HG03039 (cell line): ENCODE data around the gene CTAGE9.
"Not testable (repeated sequence)": the region's sequence is repeated elsewhere in the genome, so short reads cannot be mapped to it uniquely, and the experiment has no call there.

ENCODE experiments used
- ATAC-seq: cut with Tn5 transposase; IDR thresholded peaks from one replicate; pipeline ENCODE4 v1.9.1; 2021; ENCODE audit warnings: mild to moderate bottlenecking, moderate library complexity; ENCODE audit not compliant: unreplicated experiment

CTAGE9 gene, protein sequence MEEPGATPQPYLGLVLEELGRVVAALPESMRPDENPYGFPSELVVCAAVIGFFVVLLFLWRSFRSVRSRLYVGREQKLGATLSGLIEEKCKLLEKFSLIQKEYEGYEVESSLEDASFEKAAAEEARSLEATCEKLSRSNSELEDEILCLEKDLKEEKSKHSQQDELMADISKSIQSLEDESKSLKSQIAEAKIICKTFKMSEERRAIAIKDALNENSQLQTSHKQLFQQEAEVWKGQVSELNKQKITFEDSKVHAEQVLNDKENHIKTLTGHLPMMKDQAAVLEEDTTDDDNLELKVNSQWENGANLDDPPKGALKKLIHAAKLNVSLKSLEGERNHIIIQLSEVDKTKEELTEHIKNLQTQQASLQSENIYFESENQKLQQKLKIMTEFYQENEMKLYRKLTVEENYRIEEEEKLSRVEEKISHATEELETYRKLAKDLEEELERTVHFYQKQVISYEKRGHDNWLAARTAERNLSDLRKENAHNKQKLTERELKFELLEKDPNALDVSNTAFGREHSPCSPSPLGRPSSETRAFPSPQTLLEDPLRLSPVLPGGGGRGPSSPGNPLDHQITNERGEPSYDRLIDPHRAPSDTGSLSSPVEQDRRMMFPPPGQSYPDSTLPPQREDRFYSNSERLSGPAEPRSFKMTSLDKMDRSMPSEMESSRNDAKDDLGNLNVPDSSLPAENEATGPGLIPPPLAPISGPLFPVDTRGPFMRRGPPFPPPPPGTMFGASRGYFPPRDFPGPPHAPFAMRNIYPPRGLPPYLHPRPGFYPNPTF

DNA sequence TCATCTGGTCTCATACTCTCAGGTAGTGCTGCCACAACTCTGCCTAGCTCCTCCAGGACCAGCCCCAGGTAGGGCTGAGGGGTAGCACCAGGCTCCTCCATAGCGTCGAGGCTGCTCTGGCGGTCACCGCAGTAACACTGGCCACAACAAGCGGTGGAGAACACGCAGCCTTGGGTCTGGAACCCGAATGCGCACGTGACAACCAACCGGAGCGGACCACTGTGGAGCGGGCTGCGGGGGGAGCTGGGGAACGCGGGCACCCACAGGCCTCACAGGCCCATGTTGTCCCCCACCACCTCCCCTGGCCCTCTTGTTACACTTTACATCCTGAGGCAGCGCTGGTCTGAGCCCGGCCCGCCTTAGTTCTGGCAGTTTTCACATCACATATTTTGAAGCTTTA, at the start of gene CTAGE9:
CTAGE9 (minus strand) TSS at position 101 of the 400 bp plus-strand sequence; CDS start at position 101, 0 bp downstream.
- not testable (repeated sequence) for ATAC-seq

DNA sequence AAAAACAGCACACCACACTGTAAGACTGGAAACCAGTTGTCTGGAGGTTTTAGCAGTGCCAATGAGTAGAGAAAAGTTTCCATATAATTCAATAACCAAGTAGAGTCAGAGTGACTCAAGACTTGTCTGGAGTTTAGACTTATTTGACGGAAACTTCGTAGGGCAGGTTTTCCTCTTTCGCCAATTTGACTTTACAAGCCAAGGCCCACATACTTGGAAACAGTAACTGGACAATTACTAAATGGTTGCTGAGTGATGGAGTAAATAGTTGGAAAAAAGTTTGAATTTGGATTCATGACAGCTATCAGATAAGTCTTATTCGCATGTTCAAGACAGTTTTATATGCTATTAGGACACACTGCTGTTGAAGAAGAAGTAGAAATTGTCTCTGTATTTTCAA, 48.1 kb upstream of the CTAGE9 start:
- ATAC-seq: no peak

DNA sequence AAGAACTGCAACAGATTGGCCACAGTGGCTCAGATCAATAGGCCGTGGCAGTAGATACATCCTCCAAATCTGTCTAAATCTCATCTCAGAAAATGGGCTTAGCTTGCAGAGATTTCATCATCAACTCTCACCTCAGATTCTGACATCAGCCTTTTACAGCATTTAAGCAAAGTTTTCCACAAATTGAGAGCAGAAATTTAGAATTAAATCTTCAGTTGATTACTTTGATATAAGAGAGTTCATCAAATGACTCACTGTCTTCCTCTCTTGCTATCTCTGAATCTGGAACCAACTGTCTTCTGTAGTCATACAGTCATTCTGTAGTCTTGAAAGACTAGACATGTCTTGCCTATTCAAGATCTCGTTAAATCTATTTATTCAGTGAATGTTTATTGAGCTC, 45.2 kb upstream of the CTAGE9 start:
- no peak for ATAC-seq

DNA sequence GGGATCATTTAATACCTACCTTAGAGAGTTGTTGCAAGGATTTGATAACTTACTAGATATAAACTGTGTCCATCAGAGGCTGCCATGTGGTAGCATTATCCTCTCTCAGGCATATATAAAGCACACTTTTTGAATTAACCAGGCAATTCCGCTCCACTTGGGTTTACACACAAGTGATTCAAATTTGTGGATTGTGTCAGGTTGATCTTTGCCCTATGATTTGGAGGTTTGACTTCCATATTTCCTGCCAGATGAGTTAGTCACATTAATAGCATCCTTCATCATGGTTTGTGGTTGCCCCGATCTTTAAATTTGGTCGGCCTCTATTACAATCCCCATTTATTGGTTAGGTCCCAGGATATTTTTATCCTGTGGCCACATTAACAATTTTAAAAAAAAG, 44.8 kb upstream of the CTAGE9 start:
- no peak for ATAC-seq

- no peak for ATAC-seq
Observed at GRCh38 chr6:131754715-131755567, 44.1 kb upstream of the CTAGE9 start.

DNA sequence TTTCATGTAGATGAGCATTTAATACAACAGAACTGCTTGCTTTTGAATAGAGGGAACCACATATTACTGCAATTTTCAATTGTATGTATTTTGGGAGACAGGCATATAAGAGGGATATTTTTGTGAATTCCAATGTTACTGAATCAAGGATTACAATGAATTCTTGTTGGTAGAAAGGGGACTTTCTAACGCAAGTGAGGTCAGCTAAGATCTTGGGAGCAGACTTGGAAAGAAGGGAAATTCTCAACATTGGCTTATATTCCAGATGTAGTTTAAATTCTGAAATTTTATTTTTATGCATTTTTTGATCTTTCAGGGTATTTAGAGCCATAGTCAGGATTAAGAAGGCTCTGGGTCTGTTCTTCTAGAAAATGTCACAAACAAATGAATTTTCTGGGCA, 43.3 kb upstream of the CTAGE9 start:
- ATAC-seq: no peak

DNA sequence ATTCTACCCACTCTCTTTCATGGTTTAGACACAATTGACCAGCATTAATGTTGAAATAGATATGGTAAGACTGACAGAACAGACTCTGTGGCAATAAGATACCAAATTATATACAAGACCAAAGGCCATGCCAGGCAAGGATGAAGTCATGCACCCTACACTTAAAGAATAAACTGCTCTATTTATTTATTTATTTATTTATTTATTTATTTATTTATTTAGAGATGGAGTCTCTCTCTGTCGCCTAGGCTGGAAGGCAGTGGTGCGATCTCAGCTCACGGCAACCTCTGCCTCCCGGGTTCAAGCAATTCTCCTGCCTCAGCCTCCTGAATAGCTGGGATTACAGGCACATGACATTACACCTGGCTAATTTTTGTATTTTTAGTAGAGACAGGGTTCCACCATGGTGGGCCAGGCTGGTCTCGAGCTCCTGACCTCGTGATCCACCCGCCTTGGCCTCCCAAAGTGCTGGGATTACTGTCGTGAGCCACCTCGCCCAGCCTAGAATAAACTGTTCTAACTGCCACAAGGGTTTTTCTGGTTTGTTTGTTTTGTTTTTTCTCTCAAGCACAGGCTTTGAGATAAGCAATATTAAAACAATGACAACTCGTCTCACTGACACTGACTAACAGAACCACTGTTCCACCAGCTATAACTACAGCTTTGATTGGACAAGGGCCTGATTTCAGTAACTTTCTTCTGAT, 40.3 kb upstream of the CTAGE9 start:
- not testable (repeated sequence) for ATAC-seq

DNA sequence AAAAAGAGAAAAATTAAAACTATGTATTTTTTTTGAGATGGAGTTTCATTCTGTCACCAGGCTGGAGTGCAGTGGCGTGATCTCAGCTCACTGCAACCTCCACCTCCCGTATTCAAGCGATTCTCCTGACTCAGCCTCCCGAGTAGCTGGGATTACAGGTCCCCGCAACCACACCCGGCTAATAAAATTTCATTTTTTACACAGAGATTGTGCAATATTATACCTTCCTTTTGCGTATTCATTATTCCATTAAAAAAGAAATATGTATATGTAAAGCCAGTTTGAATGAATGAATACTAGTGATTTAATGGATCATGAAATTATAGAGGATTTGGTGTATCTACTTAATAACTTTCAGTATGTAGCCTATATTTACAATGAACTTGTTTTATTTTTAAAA, 38.2 kb upstream of the CTAGE9 start:
- ATAC-seq: no peak

DNA sequence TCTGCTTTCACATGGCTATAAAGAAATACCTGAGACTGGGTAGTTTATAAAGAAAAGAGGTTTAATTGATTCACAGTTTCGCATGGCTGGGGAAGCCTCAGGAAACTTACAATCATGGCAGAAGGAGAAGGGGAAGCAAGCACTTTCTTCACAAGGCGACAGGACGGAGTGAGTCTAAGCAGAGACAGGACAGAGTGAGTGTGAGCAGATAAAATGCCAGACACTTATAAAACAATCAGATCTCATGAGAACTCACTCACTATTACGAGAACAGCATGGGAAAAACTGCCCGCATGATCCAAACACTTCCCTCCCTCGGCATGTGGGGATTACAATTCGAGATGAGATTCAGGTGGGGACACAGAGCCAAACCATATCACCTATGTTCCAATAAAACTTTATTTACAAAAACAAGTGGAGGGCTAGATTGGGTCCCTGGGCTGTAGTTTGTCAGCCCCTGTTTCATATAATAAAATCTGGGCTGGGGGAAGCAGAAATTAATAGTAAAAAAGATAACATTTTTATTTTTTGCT, 37.1 kb upstream of the CTAGE9 start:
- no peak for ATAC-seq

GRCh38 chr6:131745476-131745875, 34.7 kb upstream of the CTAGE9 start:
- no peak for ATAC-seq

- ATAC-seq: no peak
Observed at GRCh38 chr6:131744432-131745287, 33.8 kb upstream of the CTAGE9 start.

GRCh38 chr6:131741688-131742393, 31.0 kb upstream of the CTAGE9 start:
- ATAC-seq: no peak

- no peak for ATAC-seq
Observed at GRCh38 chr6:131740161-131740560, 29.3 kb upstream of the CTAGE9 start.

- no peak for ATAC-seq
Observed at GRCh38 chr6:131739136-131739535, 28.3 kb upstream of the CTAGE9 start.

DNA sequence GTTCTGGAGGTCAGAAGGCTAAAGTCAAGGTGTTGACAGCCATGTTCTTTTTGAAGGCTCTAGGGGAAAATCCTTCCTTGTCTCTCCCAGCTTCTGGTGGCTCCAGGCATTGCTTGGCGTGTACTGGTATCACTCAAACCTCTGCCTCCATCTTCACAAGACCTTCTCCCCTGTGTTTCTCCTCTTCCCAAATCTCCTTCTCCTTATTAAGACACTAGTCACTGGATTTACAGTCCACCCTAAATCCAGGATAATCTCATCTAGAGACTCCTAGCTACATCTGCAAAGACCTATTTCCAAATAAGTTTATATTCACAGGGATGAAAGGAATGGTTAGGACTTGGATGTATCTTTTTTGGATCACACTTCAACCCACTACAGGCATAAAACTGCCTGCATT, 26.0 kb upstream of the CTAGE9 start:
- no peak for ATAC-seq

GRCh38 chr6:131736003-131736596, 25.3 kb upstream of the CTAGE9 start:
- no peak for ATAC-seq

DNA sequence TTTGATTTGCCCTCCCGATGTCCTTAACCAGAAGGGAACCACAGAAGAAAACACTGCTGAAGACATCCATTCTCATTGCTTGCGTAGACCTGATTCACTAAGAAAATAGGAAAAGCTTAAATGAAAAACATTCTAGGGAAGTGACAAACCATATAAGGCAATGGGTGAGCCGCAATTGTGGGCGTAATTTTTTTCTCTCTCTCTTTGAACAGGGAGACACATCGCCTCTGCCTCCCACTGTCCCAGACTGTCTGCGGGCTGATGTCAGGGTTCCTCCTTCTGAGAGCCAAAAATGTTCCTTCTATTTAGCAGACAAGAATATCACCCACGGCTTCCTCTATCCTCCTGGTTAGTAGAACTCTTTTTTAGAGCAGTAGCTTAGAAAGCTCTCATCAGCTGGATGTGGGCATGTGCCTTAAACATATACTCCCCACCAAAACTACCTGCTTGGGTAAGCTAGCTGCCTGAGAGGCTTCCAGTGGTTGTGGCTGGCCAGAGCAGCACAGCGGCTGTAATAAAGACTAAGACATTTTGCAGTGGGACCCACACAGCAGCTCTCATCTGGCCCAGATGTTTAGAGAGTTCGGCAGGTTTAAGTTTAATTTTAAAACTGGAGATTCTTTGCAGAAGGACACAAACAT, 22.7 kb upstream of the CTAGE9 start:
- ATAC-seq: no peak

GRCh38 chr6:131731224-131731623, 20.4 kb upstream of the CTAGE9 start:
- no peak for ATAC-seq
